HG02763 (cell line): Measurements from ENCODE around the gene HDAC3.
A peak's percentile ranks its signal among the peaks of the same experiment; 100 is the strongest.
"Not testable (repeated sequence)": the region's sequence is repeated elsewhere in the genome, so short reads cannot be mapped to it uniquely, and the experiment has no call there.

Experiments
- ATAC-seq: cut with Tn5 transposase; IDR thresholded peaks from one replicate; pipeline ENCODE4 v1.9.1; 2021; ENCODE audit warnings: mild to moderate bottlenecking, moderate library complexity; ENCODE audit not compliant: unreplicated experiment

HDAC3 gene

DNA sequence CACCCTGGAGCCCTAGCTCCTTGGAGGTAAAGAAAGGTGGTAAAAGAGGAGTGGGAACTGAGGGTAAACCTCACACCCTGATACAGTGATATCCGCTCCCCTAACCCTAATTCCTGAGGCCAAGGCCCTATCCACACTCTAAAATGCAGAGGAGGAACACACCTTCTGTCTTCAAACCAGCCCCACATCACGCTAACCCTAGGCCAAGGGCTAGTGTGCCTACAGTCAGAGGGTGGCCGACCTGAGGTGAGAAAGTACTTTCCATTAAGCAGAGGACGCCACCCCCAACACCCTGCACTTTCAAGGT is 590 bp downstream of the HDAC3 start:
- ATAC-seq, result no peak

- no peak for ATAC-seq
Observed at GRCh38 chr5:141635646-141636045, 1.0 kb downstream of the HDAC3 start.

- ATAC-seq, result no peak
Observed at GRCh38 chr5:141634720-141635119, 1.9 kb downstream of the HDAC3 start.

DNA sequence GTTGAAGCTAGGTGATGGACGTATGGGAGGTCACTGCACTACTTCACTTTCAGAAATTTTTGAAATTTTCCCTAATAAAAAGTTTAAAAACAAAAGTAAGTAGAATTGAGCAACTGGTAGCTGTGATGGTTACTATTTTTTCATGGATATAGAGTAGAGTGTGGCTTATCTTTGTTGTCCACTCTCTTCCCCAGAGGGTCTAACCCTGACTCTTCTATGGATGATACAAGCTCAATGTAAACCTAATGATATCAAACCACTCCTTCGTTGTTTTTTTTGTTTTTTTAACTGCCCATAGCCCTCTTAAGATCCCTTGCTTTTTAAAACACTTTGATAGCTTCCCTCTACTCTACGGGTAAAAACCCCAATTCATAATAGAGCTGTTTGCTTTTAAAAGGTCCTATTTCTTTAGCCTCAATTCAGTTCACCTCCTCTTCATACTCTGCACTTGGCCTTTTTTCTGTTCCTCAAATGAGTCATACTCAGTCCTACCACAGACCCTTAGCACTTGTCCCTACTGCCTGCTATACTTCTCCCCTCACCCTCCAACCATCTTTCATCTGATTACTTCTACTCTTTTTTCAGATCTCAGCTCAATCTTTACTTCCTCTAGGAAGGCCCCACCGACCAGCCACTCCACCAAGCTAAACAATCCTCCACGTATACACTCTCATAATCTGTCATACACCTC is 2.6 kb downstream of the HDAC3 start:
- ATAC-seq, result peak; percentile 55

- ATAC-seq, result no peak
Observed at GRCh38 chr5:141632650-141633049, 4.0 kb downstream of the HDAC3 start.

GRCh38 chr5:141630570-141631140 is 6.0 kb downstream of the HDAC3 start:
- no peak for ATAC-seq

DNA sequence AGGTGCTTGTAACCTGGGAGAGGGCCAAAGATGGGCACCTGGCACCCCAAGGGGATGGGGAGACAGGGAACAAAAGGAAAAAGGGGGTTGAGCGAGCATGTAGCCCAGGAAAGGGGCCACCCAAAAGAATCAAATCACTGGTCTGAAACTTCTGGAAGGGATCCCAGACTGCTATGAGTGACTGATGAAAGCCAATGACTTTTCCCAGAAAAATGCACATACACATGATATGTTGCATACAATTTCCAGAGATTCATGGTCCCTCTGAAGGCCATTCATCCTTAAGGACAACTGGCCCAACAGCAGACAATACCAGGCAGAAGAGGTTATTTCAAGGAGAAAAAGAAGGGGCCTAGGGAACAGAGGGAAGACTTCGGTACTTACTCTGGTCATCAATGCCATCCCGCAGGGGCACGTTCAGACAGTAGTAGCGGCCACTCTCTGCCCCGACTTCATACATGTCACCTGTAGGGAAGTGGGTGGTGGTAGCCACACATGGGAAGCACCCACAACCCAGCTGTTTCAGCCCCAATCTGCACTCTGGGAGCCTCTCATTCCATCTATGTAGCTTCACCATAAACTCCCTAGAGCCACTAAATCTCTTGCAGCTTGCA is 8.4 kb downstream of the HDAC3 start:
- ATAC-seq, result no peak

DNA sequence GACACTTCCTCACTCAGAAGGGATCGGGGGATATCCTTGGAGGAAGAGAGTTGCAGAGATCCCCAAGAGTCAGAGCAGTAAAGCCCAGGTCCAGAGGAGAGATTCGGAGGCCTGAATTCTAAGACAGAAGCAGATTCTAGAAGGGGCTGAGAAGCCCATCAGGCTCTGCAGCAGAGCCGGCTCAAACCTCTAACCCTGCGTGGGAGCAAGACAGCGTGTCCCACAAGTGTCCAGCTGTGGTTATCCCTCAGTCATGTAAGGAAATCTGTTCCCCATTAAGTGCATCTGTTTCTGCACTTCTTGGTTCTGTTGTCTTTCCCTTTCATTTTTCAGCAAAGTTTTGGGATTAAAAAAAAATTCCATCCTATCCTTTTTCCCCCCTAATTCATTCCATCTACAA is 13.0 kb downstream of the HDAC3 start:
- ATAC-seq, result no peak

- ATAC-seq, result peak; percentile 37
Observed at GRCh38 chr5:141623186-141623585, 13.5 kb downstream of the HDAC3 start.

DNA sequence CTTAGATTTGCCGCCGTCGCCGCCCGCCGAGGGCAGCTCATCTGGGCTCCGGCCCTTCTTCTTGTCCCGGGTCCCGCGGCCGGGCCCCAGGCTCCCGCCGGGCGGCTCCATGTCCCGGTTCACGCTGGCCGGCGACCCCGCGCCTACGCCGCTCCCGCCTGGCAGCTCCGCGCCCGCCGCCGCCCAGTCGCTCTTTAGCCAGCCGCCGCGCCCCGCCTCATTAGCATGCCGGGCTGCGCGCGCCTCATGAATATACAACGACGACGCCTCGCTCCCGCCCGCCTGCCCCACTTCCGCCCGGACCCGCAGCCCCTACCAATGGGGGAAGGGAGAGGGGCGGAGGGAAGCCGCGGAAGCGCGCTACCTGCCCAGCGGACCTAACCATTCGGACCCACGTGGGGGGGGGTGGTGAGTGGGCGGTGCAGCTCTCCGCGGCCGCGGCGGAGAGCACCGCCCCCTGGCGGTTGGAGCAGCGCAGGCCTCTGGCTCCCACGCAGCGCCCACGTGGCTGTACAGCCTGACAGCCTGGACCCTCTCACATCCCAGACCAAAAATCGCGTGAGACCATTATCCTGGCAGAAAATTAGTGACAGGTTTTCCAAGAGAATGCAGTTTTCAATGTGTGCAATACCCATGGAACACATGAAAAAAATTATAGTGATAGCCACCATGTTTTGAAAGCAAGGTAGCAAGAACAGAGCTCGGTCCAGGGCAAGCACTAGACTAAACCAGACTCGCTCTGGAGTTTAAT is 17.7 kb downstream of the HDAC3 start, which contains the start of gene DIAPH1:
Gene DIAPH1, minus strand, starts transcription at position 197 of the 751 bp plus-strand sequence. Its CDS starts 86 bp downstream, at position 111.
- peak; percentile 81 for ATAC-seq

DNA sequence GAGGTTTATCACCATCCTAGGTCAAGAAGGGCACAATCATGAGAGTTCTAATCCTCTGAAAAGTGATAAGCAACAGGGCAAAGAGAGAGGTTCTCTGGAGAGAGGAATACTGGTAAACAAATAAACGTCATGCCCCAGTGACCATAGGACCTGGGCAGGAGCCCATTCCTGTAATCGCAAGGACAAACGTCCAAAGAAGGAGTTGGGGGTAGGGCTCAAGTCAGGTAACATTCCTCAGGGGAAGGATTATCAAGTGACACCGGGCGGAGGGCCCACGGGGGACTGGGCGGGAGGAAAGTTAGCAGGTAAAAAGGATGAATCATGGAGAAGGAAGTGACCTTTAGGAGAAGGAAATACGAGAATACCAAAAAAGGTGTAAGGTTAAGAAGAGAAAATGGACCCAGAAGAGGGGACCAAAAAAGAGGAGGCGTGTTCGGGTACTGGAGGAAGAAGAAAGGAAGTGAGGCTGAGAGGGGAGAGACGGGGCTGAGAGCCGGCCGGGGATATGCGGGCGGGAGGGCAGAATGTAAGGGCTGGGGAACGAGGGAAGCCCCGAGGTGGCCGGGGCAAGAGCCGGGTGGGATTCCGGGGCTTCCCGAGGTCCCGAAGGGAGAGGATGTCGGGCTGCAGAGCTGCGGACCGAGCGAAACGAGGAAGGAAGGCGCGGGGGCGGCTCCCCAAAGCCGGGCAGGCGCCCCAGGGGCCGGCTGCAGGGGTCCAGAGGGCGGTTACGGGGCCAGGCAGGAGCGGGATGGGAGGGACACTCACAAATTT is 18.4 kb downstream of the HDAC3 start:
- ATAC-seq, result peak; percentile 28

DNA sequence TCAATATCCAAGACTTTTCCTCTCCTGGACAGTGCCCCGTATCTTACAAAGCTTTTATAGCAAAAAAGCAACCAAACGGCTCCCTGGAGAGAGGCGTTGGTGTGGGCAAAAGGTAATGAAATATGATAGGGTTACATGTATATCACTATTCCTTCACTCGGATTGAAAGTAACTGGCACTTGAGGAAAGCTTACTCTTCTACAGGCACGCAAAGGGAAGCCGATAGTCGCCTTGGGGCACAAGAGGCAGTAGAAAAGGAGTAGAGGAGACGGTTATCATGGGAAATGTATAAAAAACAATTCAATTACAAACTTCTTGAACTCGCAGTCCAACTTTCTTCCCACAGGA is 19.0 kb downstream of the HDAC3 start:
- no peak for ATAC-seq

DNA sequence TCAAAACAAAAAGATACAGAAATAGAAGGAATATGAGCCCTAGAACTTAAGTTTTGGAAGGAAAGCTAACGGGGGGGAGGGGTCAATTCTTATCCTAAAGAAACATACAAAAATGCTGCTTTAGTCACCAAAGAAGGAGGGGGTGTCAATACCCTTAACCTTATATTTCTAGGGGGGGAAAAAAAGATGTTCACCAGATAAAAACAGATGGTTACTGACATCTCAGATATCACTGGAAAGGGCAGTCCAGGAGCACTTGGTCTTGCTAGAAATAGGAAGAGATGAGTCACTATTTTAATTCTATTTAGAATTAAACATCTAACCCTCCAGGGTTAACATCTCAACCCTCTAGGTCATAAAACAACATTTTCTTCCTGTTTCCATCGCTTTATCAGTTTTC is 19.5 kb downstream of the HDAC3 start:
- ATAC-seq, result no peak

- ATAC-seq, result no peak
Observed at GRCh38 chr5:141615991-141616720, 20.5 kb downstream of the HDAC3 start.

DNA sequence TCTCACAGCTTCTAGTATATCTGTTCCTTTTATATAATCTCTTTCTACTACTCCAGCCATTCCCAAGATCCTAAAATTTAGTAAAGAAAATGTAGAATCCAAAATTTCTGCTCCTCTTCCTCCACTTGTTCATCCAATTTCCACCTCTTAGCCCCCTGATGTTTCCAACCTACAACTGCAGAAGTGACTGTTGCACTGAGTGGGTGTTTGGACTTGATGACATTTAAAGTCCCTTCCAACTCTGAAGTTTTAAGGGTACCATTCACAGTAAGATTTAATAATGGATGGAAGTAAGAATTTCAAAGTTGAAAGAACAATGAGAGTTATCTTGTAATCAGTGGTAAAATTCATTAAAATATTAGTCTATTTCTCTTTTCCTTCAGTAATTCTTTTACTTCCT is 23.3 kb downstream of the HDAC3 start:
- ATAC-seq, result no peak

GRCh38 chr5:141611289-141611688 is 25.4 kb downstream of the HDAC3 start:
- ATAC-seq, result no peak

- not testable (repeated sequence) for ATAC-seq
Observed at GRCh38 chr5:141609921-141610320, 26.7 kb downstream of the HDAC3 start.

GRCh38 chr5:141609044-141609443 is 27.6 kb downstream of the HDAC3 start:
- ATAC-seq, result no peak

- no peak for ATAC-seq
Observed at GRCh38 chr5:141608557-141608956, 28.1 kb downstream of the HDAC3 start.

DNA sequence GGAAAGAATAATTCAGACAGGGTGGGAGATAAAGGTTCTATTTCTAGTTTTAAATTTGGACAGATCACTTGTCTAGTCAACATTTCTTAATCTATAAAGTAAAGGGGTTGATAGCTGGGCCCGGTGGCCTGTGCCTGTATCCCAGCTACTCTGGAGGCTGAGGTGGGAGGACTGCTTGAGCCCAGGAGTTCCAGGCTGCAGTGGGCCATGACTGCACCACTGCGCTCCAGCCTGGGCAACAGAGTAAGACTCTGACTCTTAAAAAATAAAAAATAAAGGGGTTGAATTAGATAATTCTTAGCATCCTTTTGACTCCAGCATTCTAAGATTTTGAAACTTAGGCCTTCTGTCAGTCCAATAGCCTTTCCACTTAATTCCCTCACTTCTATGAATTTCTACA is 28.6 kb downstream of the HDAC3 start:
- ATAC-seq, result no peak
